Osteocyte (in vitro differentiated cells): ENCODE results near the gene EARS2. TPM values are rescaled to one million over a fixed set of nuclear protein-coding genes. Genes with fewer than 3 reads are reported as not detected.
"Not testable (repeated sequence)": the region's sequence is repeated elsewhere in the genome, so short reads cannot be mapped to it uniquely, and the experiment has no call there.

Experiments used
- DNase-seq: peaks from one replicate; pipeline ENCODE4 v3.0.0; 2021; ENCODE audit warnings: mixed read lengths; ENCODE audit not compliant: unreplicated experiment; ENCODE audit errors: extremely low spot score
- H3K27ac Mint-ChIP-seq: one replicate; pipeline ENCODE4 v1.8.0; 2021; ENCODE audit warnings: mild to moderate bottlenecking, mixed read lengths; ENCODE audit not compliant: unreplicated experiment
- H3K27me3 Mint-ChIP-seq: one replicate; pipeline ENCODE4 v1.8.0; 2021; ENCODE audit warnings: mixed read lengths; ENCODE audit not compliant: unreplicated experiment
- H3K36me3 Mint-ChIP-seq: one replicate; pipeline ENCODE4 v1.8.0; 2021; ENCODE audit warnings: mixed read lengths; ENCODE audit not compliant: unreplicated experiment
- H3K4me1 Mint-ChIP-seq: one replicate; pipeline ENCODE4 v1.8.0; 2021; ENCODE audit warnings: mixed read lengths; ENCODE audit not compliant: unreplicated experiment
- H3K4me3 Mint-ChIP-seq: one replicate; pipeline ENCODE4 v1.8.0; 2021; ENCODE audit warnings: mild to moderate bottlenecking, moderate library complexity, mixed read lengths; ENCODE audit not compliant: unreplicated experiment
- H3K9me3 Mint-ChIP-seq: one replicate; pipeline ENCODE4 v1.8.0; 2021; ENCODE audit warnings: mixed read lengths; ENCODE audit not compliant: unreplicated experiment
- CTCF ChIP-seq: fragments of 200-600 bp; sonication (generic); IDR thresholded peaks from 2 replicates; pipeline ENCODE4 v1.5.0; 2021; ENCODE audit warnings: antibody characterized with exemption, mild to moderate bottlenecking, moderate library complexity
- total RNA-seq: library from RNA; stranded (reverse); gene quantifications from 2 replicates; pipeline ENCODE4 v1.2.1, GENCODE V29; 2021

EARS2 gene
- total RNA-seq, 1 donor from 2014 or later: 18.7 TPM

GRCh38 chr16:23594186-23594585 is 37.0 kb upstream of the EARS2 start:
- Mint-ChIP-seq H3K27me3 (no peaks in the 10 kb centered on the region), H3K9me3 (no peaks in the 10 kb centered on the region), H3K36me3 (peaks cover 13% of the 10 kb centered on the region), H3K4me3 (no peak overlapping the region), H3K4me1 (peaks cover 14% of the 10 kb centered on the region), H3K27ac (no peak overlapping the region)
- no peak for DNase-seq
- no peak for TF ChIP-seq CTCF

GRCh38 chr16:23590181-23590580 is 33.0 kb upstream of the EARS2 start:
- H3K27me3 Mint-ChIP-seq: no peaks in the 10 kb centered on the region
- TF ChIP-seq CTCF: no peak
- DNase-seq: no peak
- no peak overlapping the region for H3K4me3 Mint-ChIP-seq
- H3K27ac Mint-ChIP-seq: no peak overlapping the region
- peaks cover 10% of the 10 kb centered on the region for H3K4me1 Mint-ChIP-seq
- no peaks in the 10 kb centered on the region for H3K9me3 Mint-ChIP-seq
- H3K36me3 Mint-ChIP-seq: peaks cover 18% of the 10 kb centered on the region

GRCh38 chr16:23587726-23588125 is 30.6 kb upstream of the EARS2 start:
- Mint-ChIP-seq H3K27ac (no peak overlapping the region), H3K4me3 (no peak overlapping the region)

GRCh38 chr16:23584186-23585076 is 27.3 kb upstream of the EARS2 start:
- Mint-ChIP-seq H3K36me3 (peaks cover 26% of the 10 kb centered on the region), H3K27me3 (no peaks in the 10 kb centered on the region), H3K4me3 (no peak overlapping the region), H3K27ac (no peak overlapping the region), H3K4me1 (no peaks in the 10 kb centered on the region), H3K9me3 (no peaks in the 10 kb centered on the region)
- no peak for DNase-seq
- no peak for TF ChIP-seq CTCF

More at GRCh38 chr16:23587726-23588125, 30.6 kb upstream of the EARS2 start:
- peaks cover 23% of the 10 kb centered on the region for H3K36me3 Mint-ChIP-seq
- no peak for DNase-seq
- peaks cover 2% of the 10 kb centered on the region for H3K4me1 Mint-ChIP-seq
- TF ChIP-seq CTCF: no peak
- no peaks in the 10 kb centered on the region for H3K27me3 Mint-ChIP-seq
- no peaks in the 10 kb centered on the region for H3K9me3 Mint-ChIP-seq

- H3K27me3 Mint-ChIP-seq, DNase-seq, H3K4me1 Mint-ChIP-seq, H3K9me3 Mint-ChIP-seq, H3K4me3 Mint-ChIP-seq, H3K27ac Mint-ChIP-seq: not testable (repeated sequence)
- peaks cover 23% of the 10 kb centered on the region for H3K36me3 Mint-ChIP-seq
Measured at GRCh38 chr16:23583271-23583670, 26.1 kb upstream of the EARS2 start.
